Pancreas (tissue), 10 donors: ENCODE measurements around the gene ASPDH. TPM values are rescaled to one million over a fixed set of nuclear protein-coding genes. Genes with fewer than 3 reads are reported as not detected.
"Not testable (repeated sequence)": the region's sequence is repeated elsewhere in the genome, so short reads cannot be mapped to it uniquely, and the experiment has no call there.

Source experiments
- ATAC-seq, 4 donors: fragments of 200-7000 bp; cut with Tn5 transposase; one replicate each; pipeline versions ENCODE4 v1.8.0 to v1.9.1; 2020; ENCODE audit warnings: mild to moderate bottlenecking in 4 of 4, moderate library complexity in 4 of 4
- DNase-seq, 6 donors: peaks; one replicate each; pipeline ENCODE4 v3.0.0-alpha.2; 2020
- FAIRE-seq: peaks from 2 replicates; lab custom pipeline; 2012; peaks lifted over from hg19 to GRCh38; lab: Jason Lieb, UNC
- H3K27ac ChIP-seq, 4 donors: fragments of 200-600 bp; sonication (generic); 1 replicate in 3 of 4; 2 replicates in 1 of 4; pipeline versions ENCODE4 v1.5.0 to v1.8.0; 2020
- H3K27me3 ChIP-seq, 4 donors: fragments of 200-600 bp; one replicate each; pipeline ENCODE4 v1.8.0; 2021
- H3K36me3 ChIP-seq, 3 donors: fragments of 200-600 bp; sonication (generic) in 1 of 3; one replicate each; pipeline versions ENCODE4 v1.5.0 to v1.8.0; 2020 to 2021
- H3K4me1 ChIP-seq, 3 donors: fragments of 200-600 bp; one replicate each; pipeline ENCODE4 v1.8.0; 2021
- H3K4me3 ChIP-seq, 4 donors: fragments of 200-600 bp; sonication (generic) in 2 of 4; one replicate each; pipeline versions ENCODE4 v1.5.0 to v1.8.0; 2020 to 2021
- H3K9me3 ChIP-seq, 4 donors: fragments of 200-600 bp; one replicate each; pipeline ENCODE4 v1.8.0; 2021
- CTCF ChIP-seq, 4 donors: fragments of 200-600 bp; sonication (generic) in 3 of 4; IDR thresholded peaks; one replicate each; pipeline versions ENCODE4 v1.5.0 to v1.8.0; 2021; ENCODE audit warnings: antibody characterized with exemption in 4 of 4
- WGBS, 2 donors: extraction: QIAGEN DNeasy Blood & Tissue Kit; methylation state at CpG; one replicate each; pipeline ENCODE4 v1.1.7; 2013; 5-methylcytosine and 5-hydroxymethylcytosine counted together
- intact Hi-C, 3 donors: fragments of 100-400 bp; cut with DNase I; formaldehyde crosslinking; loops; one replicate each; pipeline versions ENCODE4 v1.11.1 to v1.14.2; 2022
- polyA plus RNA-seq, 2 donors: library from polyadenylated mRNA; stranded (reverse); fragments of 200-250 nt; gene quantifications; one replicate each; pipeline ENCODE4 v1.2.3, GENCODE V29; 2013
- total RNA-seq, 6 donors: library from RNA; stranded (reverse); fragmentation: NEBNext Ultra II Directional in 4 of 6; extraction: Animal tissue kit (Norgen Biotek cat#: 25700) in 4 of 6; gene quantifications; one replicate each; pipeline versions ENCODE4 v1.2.1 to v1.2.4, GENCODE V29; 2021 to 2023
- donor health status: healthy with polysubstance abuse.
- donor health status: DM: no; HTN: no; CAD: no; lungs with moderate emphysema.
- donor health status: DM: no; HTN: no; CAD: no.
- donor health status: control.
- donor health status: control.
- donor health status: Bipolar disorder and iron deficiency.
- donor health status: DM: yes; HTN: yes; CAD: no.
- donor health status: DM: no; HTN: no; CAD: no.
- donor health status: DM: no; HTN: no; CAD: no.
- donor health status: DM: yes; HTN: yes; CAD: no.

Gene ASPDH
- total and polyA plus RNA-seq, 8 donors: 0.49 to 4.6 (median 1.2) TPM; not detected in 4

- Histone ChIP-seq H3K27me3 (peaks cover 0 to 17% (median 0%) of the 10 kb centered on the region in 4 donors), H3K36me3 (no peaks in the 10 kb centered on the region), H3K27ac (no peak overlapping the region), H3K4me3 (no peak overlapping the region), H3K4me1 (no peaks in the 10 kb centered on the region), H3K9me3 (no peaks in the 10 kb centered on the region)
- 76 to 82% methylated on average over 3 of the region's 3 CpGs for WGBS, 2 donors
- no peak for DNase-seq
- no peak for ATAC-seq
- no peak for FAIRE-seq
- intact Hi-C loops: no loop called here
- TF ChIP-seq CTCF (IDR thresholded peaks at IDR 0.05): no peak
Observed at GRCh38 chr19:50534478-50534877, 20.8 kb upstream of the ASPDH start.

GRCh38 chr19:50532952-50533351, 19.2 kb upstream of the ASPDH start:
- TF ChIP-seq CTCF (IDR thresholded peaks at IDR 0.05): no peak
- intact Hi-C loops: no loop called here
- 55 to 63% methylated on average over 4 of the region's 4 CpGs for WGBS, 2 donors
- H3K36me3 ChIP-seq: no peaks in the 10 kb centered on the region
- no peak for FAIRE-seq
- no peak overlapping the region for H3K27ac ChIP-seq
- H3K4me3 ChIP-seq: no peak overlapping the region
- no peaks in the 10 kb centered on the region for H3K9me3 ChIP-seq
- no peak for ATAC-seq
- peaks cover 0 to 21% (median 0%) of the 10 kb centered on the region in 4 donors for H3K27me3 ChIP-seq
- H3K4me1 ChIP-seq: no peaks in the 10 kb centered on the region
- no peak for DNase-seq

GRCh38 chr19:50531171-50531612, 17.5 kb upstream of the ASPDH start:
- intact Hi-C loops: no loop called here
- H3K27me3 ChIP-seq: peaks cover 0 to 21% (median 0%) of the 10 kb centered on the region in 4 donors
- H3K4me3 ChIP-seq: no peak overlapping the region
- no peaks in the 10 kb centered on the region for H3K9me3 ChIP-seq
- FAIRE-seq (no peak), DNase-seq (no peak), ATAC-seq (no peak)
- no peak for TF ChIP-seq CTCF (IDR thresholded peaks at IDR 0.05)
- no peaks in the 10 kb centered on the region for H3K36me3 ChIP-seq
- 45 to 47% methylated on average over 14 of the region's 14 CpGs for WGBS, 2 donors
- no peaks in the 10 kb centered on the region for H3K4me1 ChIP-seq
- no peak overlapping the region for H3K27ac ChIP-seq

GRCh38 chr19:50528052-50528451, 14.3 kb upstream of the ASPDH start:
- H3K36me3 ChIP-seq, intact Hi-C loops, H3K27ac ChIP-seq, DNase-seq, FAIRE-seq, H3K9me3 ChIP-seq, ATAC-seq, H3K4me1 ChIP-seq, H3K4me3 ChIP-seq: not testable (repeated sequence)
- WGBS, 2 donors: 79 to 81% methylated on average over 3 of the region's 3 CpGs
- H3K27me3 ChIP-seq: peaks cover 0 to 21% (median 0%) of the 10 kb centered on the region in 4 donors

GRCh38 chr19:50522881-50523280, 9.2 kb upstream of the ASPDH start:
- H3K9me3 ChIP-seq: no peaks in the 10 kb centered on the region
- FAIRE-seq: no peak
- TF ChIP-seq CTCF (IDR thresholded peaks at IDR 0.05): no peak

More at GRCh38 chr19:50522881-50523280, 9.2 kb upstream of the ASPDH start:
- Histone ChIP-seq H3K27ac (no peak overlapping the region), H3K4me1 (no peaks in the 10 kb centered on the region), H3K27me3 (no peaks in the 10 kb centered on the region), H3K4me3 (no peak overlapping the region), H3K36me3 (no peaks in the 10 kb centered on the region)
- no peak for DNase-seq
- 70 to 74% methylated on average over 10 of the region's 10 CpGs for WGBS, 2 donors
- intact Hi-C loops: no loop called here
- no peak for ATAC-seq
